Body of pancreas (tissue), 4 donors: Measurements from ENCODE around the gene ATP11A. TPM values are rescaled to one million over a fixed set of nuclear protein-coding genes. Genes with fewer than 3 reads are reported as not detected.
A peak's percentile ranks its signal among the peaks of the same experiment; 100 is the strongest.

Experiments used
- ATAC-seq: fragments of 150-250 bp; one replicate; pipeline ENCODE4 v1.9.1; 2016
- DNase-seq, 4 donors: peaks; one replicate each; pipeline ENCODE4 v3.0.0-alpha.2; 2019
- H3K27ac ChIP-seq, 4 donors: fragments of 200-600 bp; sonication (generic); 1 replicate in 3 of 4; 2 replicates in 1 of 4; pipeline versions ENCODE4 v1.5.1 to v1.6.1; 2016 to 2019; ENCODE audit warnings: mild to moderate bottlenecking in 1 of 4, mixed read lengths in 1 of 4, moderate library complexity in 1 of 4
- H3K27me3 ChIP-seq, 2 donors: fragments of 200-600 bp; sonication (generic); one replicate each; pipeline ENCODE4 v1.6.0; 2016; ENCODE audit warnings: mild to moderate bottlenecking in 1 of 2
- H3K36me3 ChIP-seq, 2 donors: fragments of 200-600 bp; sonication (generic); replicated peaks in 1 of 2; 2 replicates each; pipeline ENCODE4 v1.5.1; 2016; ENCODE audit warnings: low read depth in 2 of 2; ENCODE audit not compliant: insufficient read depth in 1 of 2
- H3K4me1 ChIP-seq: fragments of 200-600 bp; sonication (generic); one replicate; pipeline ENCODE4 v1.6.0; 2016
- H3K4me3 ChIP-seq, 2 donors: fragments of 200-600 bp; sonication (generic); 1 replicate in 1 of 2; 2 replicates in 1 of 2; pipeline ENCODE4 v1.5.1; 2016 to 2019
- H3K9me3 ChIP-seq, 3 donors: fragments of 200-600 bp; sonication (generic); 1 replicate in 2 of 3; 2 replicates in 1 of 3; pipeline ENCODE4 v1.5.1; 2016
- POLR2A ChIP-seq, 3 donors: fragments of 450-650 bp; IDR thresholded peaks; one replicate each; pipeline ENCODE4 v1.6.1; 2016; ENCODE audit warnings: antibody characterized with exemption in 3 of 3, mild to moderate bottlenecking in 2 of 3
- WGBS, 2 donors: methylation state at CpG; one replicate each; pipeline ENCODE4 v1.1.5; 2017; 5-methylcytosine and 5-hydroxymethylcytosine counted together
- intact Hi-C: fragments of 100-400 bp; cut with DNase I; formaldehyde crosslinking; loops from one replicate; pipeline ENCODE4 v1.15.1; 2023
- total RNA-seq, 2 donors: library from RNA; depleted of rRNA; stranded (reverse); fragments of >200 nt; gene quantifications; one replicate each; pipeline ENCODE4 v1.1.0, GENCODE V29; 2016
- TF ChIP-seq, protein P1 (sequence below), 7 experiments: fragments of 450-650 bp in 4 of 7; fragments of 200-600 bp in 3 of 7; sonication (generic) in 3 of 7; IDR thresholded peaks; one replicate each; pipeline ENCODE4 v1.5.1; 2016 to 2019; ENCODE audit warnings: antibody characterized with exemption in 7 of 7

ATP11A gene
- total RNA-seq, 2 donors from 2014 or later = 24.1 to 33.9 TPM

DNA sequence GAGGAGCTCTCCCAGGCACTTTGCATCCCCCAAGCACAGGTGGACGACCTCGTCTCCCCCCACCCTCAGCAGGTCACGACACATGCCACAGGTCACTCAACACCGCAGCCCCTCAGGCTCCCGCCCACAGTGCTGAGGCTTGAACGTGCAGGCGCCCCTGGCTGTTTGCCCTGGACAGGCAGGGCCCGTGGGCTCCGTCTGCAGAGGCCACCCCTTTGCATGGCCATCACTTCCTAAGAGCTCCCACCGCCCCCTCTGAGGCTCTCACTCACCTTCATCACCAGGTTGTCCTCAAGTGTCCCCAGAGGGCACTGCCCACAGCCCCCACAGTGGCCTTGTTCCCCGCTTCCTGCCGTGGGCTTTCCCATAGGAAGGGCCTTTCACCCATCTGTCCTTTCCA lies 147.1 kb downstream of the ATP11A start:
- WGBS, 2 donors = 90 to 92% methylated on average over 12 of the region's 12 CpGs
- DNase-seq (no peak), ATAC-seq (no peak)
- Histone ChIP-seq H3K27ac (no peak overlapping the region), H3K4me3 (no peak overlapping the region), H3K9me3 (no peaks in the 10 kb centered on the region), H3K27me3 (no peaks in the 10 kb centered on the region), H3K4me1 (no peaks in the 10 kb centered on the region), H3K36me3 (peaks cover 0 to 29% of the 10 kb centered on the region in 2 donors)
- intact Hi-C loops = no loop called here
- TF ChIP-seq POLR2A (IDR thresholded peaks at IDR 0.05) = no peak
- TF ChIP-seq, protein P1, sequence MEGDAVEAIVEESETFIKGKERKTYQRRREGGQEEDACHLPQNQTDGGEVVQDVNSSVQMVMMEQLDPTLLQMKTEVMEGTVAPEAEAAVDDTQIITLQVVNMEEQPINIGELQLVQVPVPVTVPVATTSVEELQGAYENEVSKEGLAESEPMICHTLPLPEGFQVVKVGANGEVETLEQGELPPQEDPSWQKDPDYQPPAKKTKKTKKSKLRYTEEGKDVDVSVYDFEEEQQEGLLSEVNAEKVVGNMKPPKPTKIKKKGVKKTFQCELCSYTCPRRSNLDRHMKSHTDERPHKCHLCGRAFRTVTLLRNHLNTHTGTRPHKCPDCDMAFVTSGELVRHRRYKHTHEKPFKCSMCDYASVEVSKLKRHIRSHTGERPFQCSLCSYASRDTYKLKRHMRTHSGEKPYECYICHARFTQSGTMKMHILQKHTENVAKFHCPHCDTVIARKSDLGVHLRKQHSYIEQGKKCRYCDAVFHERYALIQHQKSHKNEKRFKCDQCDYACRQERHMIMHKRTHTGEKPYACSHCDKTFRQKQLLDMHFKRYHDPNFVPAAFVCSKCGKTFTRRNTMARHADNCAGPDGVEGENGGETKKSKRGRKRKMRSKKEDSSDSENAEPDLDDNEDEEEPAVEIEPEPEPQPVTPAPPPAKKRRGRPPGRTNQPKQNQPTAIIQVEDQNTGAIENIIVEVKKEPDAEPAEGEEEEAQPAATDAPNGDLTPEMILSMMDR (IDR thresholded peaks at IDR 0.05) = no peak

DNA sequence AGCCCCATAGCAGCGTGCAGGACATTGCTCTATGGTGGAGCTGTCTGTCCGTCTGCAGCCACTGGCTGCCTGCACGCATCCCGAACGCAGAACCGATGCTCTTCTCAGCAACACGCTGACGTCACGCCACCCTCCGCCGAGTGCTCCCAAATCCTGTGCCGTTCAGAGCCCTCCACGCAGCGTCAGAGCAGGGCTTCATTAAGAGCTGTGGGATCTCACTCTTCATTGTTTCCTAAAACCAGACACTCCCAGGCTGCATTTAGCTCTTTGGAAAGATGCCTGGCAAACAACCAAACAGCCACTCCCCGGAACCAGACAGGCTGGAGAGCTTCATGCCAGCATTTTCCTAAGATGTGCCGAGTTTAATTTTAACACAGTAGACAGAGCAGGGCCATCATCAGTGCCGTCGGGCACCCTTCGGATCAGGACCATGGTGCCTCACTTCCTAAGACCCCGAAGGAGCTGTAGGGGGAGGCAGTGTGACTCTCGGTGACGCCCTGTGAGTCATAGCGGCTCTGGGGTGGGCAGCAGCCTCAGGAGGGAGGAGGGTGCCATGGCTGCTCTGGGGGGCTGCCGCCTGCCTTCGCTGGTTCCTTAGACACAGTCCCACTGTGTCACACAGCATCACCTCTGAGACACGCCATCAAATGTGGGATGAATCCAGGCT lies 147.7 kb downstream of the ATP11A start:
- Histone ChIP-seq H3K27me3 (no peaks in the 10 kb centered on the region), H3K36me3 (peaks cover 0 to 30% of the 10 kb centered on the region in 2 donors), H3K9me3 (no peaks in the 10 kb centered on the region), H3K27ac (no peak overlapping the region), H3K4me3 (no peak overlapping the region), H3K4me1 (no peaks in the 10 kb centered on the region)
- TF ChIP-seq, protein P1 (IDR thresholded peaks at IDR 0.05) = no peak
- no peak for TF ChIP-seq POLR2A (IDR thresholded peaks at IDR 0.05)
- intact Hi-C loops = no loop called here
- WGBS, 2 donors = 95 to 96% methylated on average over 20 to 26 of the region's 26 CpGs
- DNase-seq (no peak), ATAC-seq (peak; percentile 31)

DNA sequence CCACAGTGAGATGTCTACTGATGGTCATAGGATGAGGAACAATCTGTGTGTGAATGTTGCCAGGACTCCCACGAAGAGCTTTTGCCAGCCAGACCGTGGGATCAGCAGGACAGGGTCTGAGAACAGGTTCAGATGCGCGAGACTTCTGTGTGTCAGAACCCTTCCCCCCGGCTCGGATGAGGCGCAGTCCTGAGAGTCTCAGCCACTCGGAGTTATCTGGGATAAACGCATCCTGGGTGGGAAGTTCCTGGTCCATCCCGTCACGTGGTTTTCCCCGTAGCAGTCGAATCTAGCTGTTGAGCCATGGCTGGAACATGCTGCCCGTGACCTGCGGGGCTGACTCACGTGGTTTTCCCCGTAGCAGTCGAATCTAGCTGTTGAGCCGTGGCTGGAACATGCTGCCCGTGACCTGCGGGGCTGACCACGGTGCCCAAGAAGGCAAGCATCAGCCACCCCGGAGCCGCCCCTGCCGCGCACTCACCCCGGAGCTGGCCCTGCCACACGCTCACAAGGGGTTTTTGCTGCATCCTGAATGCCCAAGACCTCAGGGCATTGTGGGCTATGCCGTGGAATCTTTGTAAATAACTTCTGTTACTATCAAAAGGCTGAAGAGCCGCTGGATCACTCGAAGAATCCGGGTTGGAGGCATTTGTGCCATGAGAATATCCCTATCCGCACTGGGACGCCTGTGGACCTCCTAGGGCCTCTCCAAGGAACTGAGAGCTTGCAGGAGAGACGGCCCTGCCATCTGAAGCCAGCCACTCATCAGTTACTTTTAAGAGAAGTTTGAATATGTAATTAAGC lies 148.4 kb downstream of the ATP11A start:
- no peak for DNase-seq
- TF ChIP-seq, protein P1 (IDR thresholded peaks at IDR 0.05) = no peak
- TF ChIP-seq POLR2A (IDR thresholded peaks at IDR 0.05) = no peak
- 91 to 93% methylated on average over 20 to 35 of the region's 35 CpGs for WGBS, 2 donors
- Histone ChIP-seq H3K36me3 (peaks cover 0 to 31% of the 10 kb centered on the region in 2 donors), H3K27ac (no peak overlapping the region), H3K4me1 (no peaks in the 10 kb centered on the region), H3K27me3 (no peaks in the 10 kb centered on the region), H3K4me3 (no peak overlapping the region), H3K9me3 (no peaks in the 10 kb centered on the region)
- intact Hi-C loops = no loop called here
- ATAC-seq = no peak

DNA sequence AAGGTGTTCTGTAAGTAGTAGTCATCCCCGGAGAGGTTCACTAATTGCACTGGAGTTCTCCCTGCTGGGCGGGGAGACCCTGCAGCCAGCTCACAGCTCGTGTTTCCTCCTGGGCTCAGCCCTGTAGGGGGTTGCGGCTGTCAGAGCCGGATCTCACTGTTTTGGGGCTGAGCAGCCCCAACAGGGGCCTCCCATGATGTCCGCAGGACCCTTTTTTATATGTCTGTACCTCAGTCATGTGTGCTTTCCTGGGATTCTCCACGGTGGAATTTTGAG lies 148.9 kb downstream of the ATP11A start:
- 83 to 88% methylated on average over 7 of the region's 7 CpGs for WGBS, 2 donors

More for the DNA sequence above, 148.9 kb downstream of the ATP11A start:
- no peak for DNase-seq
- H3K4me3 ChIP-seq = no peak overlapping the region
- no peaks in the 10 kb centered on the region for H3K4me1 ChIP-seq
- H3K27ac ChIP-seq = no peak overlapping the region
- TF ChIP-seq POLR2A (IDR thresholded peaks at IDR 0.05) = no peak
- TF ChIP-seq, protein P1 (IDR thresholded peaks at IDR 0.05) = no peak
- no peaks in the 10 kb centered on the region for H3K27me3 ChIP-seq
- peaks cover 0 to 34% of the 10 kb centered on the region in 2 donors for H3K36me3 ChIP-seq
- intact Hi-C loops = no loop called here
- H3K9me3 ChIP-seq = no peaks in the 10 kb centered on the region
- no peak for ATAC-seq
